ENCODE data around the gene ABCD2. TPM values are rescaled to one million over a fixed set of nuclear protein-coding genes. Genes with fewer than 3 reads are reported as not detected.
"Not testable (repeated sequence)": the region's sequence is repeated elsewhere in the genome, so short reads cannot be mapped to it uniquely, and the experiment has no call there.

The ABCD2 gene
- total RNA-seq, 1 donor = 4.8 TPM

DNA sequence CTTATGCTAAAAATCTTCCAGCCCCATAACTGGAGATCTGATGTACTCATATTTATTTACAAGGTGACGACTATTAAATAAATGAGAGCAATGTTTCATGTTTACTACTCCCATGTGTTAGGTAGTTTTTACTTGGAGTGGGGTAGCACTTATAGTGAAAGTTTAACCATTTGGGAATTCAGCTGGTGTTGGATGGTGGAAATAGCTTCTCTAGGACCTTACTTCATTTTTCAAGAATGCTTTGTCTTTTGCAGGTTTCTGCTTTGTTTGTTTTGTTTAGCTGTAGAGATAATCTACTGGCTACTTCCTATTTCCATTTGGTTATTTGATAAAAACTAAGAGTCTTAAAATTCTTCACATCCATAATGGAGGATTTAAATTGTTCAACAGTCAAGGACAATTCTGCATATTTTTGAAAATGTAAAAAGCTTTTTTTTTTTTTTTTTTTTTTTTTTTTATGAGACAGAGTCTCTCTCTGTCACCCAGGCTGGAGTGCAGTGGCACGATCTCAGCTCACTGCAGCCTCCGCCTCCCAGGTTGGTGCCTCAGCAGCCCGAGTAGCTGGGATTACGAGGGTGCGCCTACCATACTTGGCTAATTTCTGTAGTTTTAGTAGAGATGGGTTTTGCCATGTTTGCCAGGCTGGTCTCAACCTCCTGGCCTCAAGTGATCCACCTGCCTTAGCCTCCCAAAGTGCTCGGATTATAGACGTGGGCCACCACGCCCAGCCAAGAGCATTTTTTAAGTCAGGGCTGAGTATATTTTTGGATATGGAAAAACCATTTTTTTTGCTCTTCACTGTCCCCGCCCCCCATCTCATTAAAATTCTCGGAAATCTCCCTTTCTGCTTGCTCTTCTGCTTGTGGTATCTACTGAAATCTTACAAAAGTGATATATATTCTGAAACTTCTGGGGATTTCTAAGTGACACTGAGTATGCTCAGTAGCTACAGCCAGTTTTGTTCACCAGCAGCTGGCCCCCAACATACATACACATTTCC lies 1.4 kb upstream of the ABCD2 start:
- Histone ChIP-seq H3K27me3 (ENCODE audit: insufficient read depth, low read length) (no peaks in the 10 kb centered on the region), H3K4me1 (ENCODE audit: insufficient read depth, low read length) (peaks cover 31% of the 10 kb centered on the region), H3K4me3 (ENCODE audit: low read length) (peak overlapping the region; percentile 53), H3K9me3 (ENCODE audit: low read depth, low read length) (no peaks in the 10 kb centered on the region)

DNA sequence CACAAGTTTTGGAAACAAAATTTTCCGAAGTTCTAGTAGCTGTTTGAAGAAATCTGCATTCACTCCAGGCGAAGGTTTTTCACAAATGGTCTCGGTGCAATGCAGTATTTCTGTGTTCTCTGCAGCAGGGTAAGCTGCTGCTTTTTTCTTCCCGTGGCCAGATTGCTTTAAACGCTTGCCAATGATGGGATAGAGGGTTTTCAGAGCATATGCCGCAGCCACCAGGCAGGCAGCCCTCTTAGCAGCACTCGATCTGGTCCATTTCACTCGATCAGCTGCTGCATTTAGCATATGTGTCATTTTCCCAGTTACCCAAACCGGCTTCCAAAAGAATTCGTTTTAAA lies 315 bp downstream of the ABCD2 start:
- Histone ChIP-seq H3K4me1 (ENCODE audit: insufficient read depth, low read length) (peaks cover 31% of the 10 kb centered on the region), H3K27me3 (ENCODE audit: insufficient read depth, low read length) (no peaks in the 10 kb centered on the region)

DNA sequence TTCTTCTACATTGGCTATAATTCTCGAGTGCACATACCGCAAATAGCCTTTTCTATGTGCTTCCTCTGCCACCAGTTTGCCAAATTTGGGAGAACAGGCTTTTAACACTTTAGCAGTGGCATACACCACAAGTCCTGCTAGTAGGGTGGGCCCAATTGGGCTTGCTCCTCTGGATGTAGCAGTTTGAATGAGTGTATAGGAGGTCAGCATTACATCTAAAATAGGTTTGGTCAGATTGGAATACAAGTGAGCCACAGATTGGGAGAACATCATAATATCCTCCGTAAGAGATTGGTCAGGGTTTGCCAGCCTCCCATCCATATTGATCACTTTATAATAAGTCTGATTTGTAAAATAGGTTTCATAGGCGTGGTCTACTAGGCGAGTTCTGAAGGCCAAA lies 902 bp downstream of the ABCD2 start:
- Histone ChIP-seq H3K27me3 (ENCODE audit: insufficient read depth, low read length) (no peaks in the 10 kb centered on the region), H3K9me3 (ENCODE audit: low read depth, low read length) (no peaks in the 10 kb centered on the region), H3K4me3 (ENCODE audit: low read length) (peak overlapping the region; percentile 53), H3K4me1 (ENCODE audit: insufficient read depth, low read length) (peaks cover 31% of the 10 kb centered on the region)

More for the DNA sequence above, 315 bp downstream of the ABCD2 start:
- H3K4me3 ChIP-seq (ENCODE audit: low read length) = peak overlapping the region; percentile 53
- no peaks in the 10 kb centered on the region for H3K9me3 ChIP-seq (ENCODE audit: low read depth, low read length)

DNA sequence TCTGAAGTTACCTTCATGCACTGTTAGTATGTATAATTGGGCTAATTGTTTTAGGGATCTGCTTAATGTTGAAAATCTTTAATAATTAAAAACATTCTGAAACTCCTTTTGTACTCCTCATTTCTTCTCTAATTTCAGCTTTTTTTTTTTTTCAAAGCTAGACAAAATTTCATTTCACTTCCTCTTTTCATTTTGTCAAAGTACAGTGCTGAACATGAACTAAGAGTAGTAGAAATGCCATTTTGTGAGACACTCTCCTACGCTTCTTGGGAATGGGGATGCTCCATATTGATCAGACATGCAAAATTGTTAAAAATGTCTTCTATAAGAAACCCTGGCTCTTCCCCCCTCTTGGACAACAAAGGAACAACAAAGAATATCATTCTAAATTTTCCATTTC lies 1.7 kb downstream of the ABCD2 start:
- peaks cover 28% of the 10 kb centered on the region for H3K4me1 ChIP-seq (ENCODE audit: insufficient read depth, low read length)
- peak overlapping the region; percentile 53 for H3K4me3 ChIP-seq (ENCODE audit: low read length)
- no peaks in the 10 kb centered on the region for H3K9me3 ChIP-seq (ENCODE audit: low read depth, low read length)
- H3K27me3 ChIP-seq (ENCODE audit: insufficient read depth, low read length) = no peaks in the 10 kb centered on the region

DNA sequence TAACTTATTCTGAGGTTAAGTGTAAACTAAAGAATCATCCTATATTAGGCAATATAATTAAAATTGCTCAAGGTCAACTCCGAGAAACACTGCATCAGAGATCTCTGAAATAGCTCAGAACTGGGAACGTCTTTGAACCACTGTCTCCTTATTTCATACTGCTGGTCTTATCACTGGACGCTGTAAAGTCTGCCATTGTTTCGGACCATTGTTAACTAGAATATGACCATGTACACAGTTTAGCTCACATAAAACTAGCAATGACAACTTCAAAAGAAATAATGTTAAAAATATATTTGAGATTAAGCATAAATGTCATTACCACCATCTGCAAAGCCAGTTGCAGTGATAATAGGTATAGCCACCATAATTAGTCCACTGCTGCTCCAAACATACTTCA lies 2.9 kb downstream of the ABCD2 start:
- no peaks in the 10 kb centered on the region for H3K27me3 ChIP-seq (ENCODE audit: insufficient read depth, low read length)
- no peaks in the 10 kb centered on the region for H3K9me3 ChIP-seq (ENCODE audit: low read depth, low read length)
- H3K4me3 ChIP-seq (ENCODE audit: low read length) = peak overlapping the region; percentile 17
- H3K4me1 ChIP-seq (ENCODE audit: insufficient read depth, low read length) = peaks cover 24% of the 10 kb centered on the region

DNA sequence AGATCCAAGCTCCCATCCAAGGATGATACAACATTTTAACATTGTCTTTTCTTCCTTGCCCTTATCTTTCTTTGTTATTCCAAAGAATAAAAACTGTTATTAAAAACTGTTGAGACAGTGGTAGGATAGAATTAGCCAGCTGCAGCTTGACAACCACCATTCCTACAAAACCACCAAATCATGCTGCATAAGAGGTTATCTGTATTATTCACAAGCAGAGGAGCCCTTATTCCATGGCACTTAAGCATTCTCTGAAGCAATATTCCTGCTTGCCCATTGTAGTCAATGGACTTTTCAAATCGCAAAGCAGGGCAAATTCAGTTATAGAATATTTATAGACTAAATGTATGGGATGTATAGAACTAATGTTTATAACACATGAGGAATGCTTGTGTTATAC lies 3.4 kb downstream of the ABCD2 start:
- peaks cover 22% of the 10 kb centered on the region for H3K4me1 ChIP-seq (ENCODE audit: insufficient read depth, low read length)
- no peaks in the 10 kb centered on the region for H3K9me3 ChIP-seq (ENCODE audit: low read depth, low read length)
- peak overlapping the region; percentile 17 for H3K4me3 ChIP-seq (ENCODE audit: low read length)
- no peaks in the 10 kb centered on the region for H3K27me3 ChIP-seq (ENCODE audit: insufficient read depth, low read length)

DNA sequence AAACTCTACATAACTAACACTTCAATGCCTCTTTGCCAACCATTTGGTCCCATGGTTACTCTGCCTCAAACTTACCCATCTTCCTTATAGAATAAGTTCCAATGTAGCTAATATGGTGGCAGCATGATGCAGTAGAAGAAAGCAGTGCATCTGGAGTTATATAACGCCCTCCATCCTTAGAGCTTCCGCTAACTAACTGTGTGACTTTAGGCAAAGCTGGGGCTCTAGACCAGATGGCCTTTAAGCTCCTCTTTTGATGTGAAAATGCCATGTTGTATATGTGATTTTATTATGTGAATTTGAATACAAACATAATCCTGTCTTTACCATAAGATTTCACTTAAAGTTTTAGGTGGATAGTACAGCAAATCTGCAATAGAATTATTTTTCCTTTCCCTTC lies 6.1 kb downstream of the ABCD2 start:
- Histone ChIP-seq H3K4me1 (ENCODE audit: insufficient read depth, low read length) (peaks cover 1% of the 10 kb centered on the region), H3K4me3 (ENCODE audit: low read length) (no peak overlapping the region), H3K9me3 (ENCODE audit: low read depth, low read length) (no peaks in the 10 kb centered on the region), H3K27me3 (ENCODE audit: insufficient read depth, low read length) (no peaks in the 10 kb centered on the region)

DNA sequence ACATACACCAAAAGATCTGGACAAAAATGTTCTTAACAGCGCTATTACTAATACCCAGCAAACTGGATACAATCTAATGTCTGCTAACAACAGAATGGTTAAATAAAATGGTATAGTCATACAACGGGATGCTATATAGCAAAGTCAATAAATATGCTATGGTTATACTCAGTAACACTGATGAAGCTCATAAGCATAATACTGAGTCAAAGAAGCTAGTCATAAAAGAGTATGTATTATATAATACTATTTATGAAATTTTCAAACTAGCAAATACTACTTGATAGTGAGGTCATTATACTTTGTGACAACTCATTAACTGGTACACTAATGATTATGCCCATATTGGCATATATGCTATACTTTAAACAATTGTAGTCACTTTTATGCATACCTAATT lies 7.4 kb downstream of the ABCD2 start:
- H3K4me3 ChIP-seq (ENCODE audit: low read length) = no peak overlapping the region
- no peaks in the 10 kb centered on the region for H3K4me1 ChIP-seq (ENCODE audit: insufficient read depth, low read length)
- H3K27me3 ChIP-seq (ENCODE audit: insufficient read depth, low read length) = no peaks in the 10 kb centered on the region
- no peaks in the 10 kb centered on the region for H3K9me3 ChIP-seq (ENCODE audit: low read depth, low read length)

DNA sequence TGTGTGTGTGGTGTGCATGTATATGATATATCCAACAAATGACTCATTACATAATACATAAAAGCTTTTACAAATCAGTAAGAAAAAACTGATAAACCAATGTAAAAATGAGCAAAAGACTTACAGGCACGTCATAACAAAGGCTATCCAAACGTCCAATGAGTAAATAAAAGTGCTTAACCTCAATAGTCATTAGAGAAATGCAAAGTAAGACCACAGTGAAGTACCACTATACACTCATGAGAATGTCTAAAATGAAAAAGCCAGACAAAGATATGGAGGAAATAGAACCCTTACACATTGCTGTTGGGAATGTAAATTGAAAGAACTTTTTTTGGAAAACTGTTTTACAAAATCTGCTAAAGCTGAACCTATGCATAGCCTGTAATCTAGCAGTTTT lies 7.8 kb downstream of the ABCD2 start:
- Histone ChIP-seq H3K4me1 (ENCODE audit: insufficient read depth, low read length) (no peaks in the 10 kb centered on the region), H3K4me3 (ENCODE audit: low read length) (no peak overlapping the region), H3K27me3 (ENCODE audit: insufficient read depth, low read length) (no peaks in the 10 kb centered on the region), H3K9me3 (ENCODE audit: low read depth, low read length) (no peaks in the 10 kb centered on the region)

DNA sequence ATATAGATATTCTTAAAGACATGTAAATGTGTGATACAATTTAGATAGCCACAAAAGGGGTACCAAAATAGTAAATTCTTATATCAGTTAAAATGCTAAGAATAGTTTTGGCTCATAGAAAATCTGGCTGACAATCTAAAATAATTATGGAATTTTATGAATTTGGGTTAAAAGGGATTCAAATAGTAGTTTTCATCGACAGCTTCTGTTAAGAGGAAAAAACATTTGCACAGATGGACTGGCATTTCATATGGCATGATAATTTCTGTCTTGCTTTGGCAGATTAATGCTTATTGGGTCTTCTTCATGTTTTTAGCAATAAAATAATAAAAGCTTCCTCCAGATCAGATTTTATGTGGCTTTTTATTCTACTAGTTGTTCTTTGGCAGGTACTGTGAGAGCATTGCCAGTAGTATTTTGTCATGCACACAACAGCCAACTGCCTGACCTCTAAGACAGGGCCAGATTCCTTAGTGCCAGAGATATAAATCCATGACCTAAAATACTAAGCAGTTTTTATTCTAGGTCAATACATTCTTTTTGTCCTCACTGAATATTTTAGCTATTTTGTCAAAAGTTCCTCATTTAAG lies 9.1 kb downstream of the ABCD2 start:
- Histone ChIP-seq H3K27me3 (ENCODE audit: insufficient read depth, low read length) (no peaks in the 10 kb centered on the region), H3K9me3 (ENCODE audit: low read depth, low read length) (no peaks in the 10 kb centered on the region), H3K4me3 (ENCODE audit: low read length) (no peak overlapping the region), H3K4me1 (ENCODE audit: insufficient read depth, low read length) (no peaks in the 10 kb centered on the region)

DNA sequence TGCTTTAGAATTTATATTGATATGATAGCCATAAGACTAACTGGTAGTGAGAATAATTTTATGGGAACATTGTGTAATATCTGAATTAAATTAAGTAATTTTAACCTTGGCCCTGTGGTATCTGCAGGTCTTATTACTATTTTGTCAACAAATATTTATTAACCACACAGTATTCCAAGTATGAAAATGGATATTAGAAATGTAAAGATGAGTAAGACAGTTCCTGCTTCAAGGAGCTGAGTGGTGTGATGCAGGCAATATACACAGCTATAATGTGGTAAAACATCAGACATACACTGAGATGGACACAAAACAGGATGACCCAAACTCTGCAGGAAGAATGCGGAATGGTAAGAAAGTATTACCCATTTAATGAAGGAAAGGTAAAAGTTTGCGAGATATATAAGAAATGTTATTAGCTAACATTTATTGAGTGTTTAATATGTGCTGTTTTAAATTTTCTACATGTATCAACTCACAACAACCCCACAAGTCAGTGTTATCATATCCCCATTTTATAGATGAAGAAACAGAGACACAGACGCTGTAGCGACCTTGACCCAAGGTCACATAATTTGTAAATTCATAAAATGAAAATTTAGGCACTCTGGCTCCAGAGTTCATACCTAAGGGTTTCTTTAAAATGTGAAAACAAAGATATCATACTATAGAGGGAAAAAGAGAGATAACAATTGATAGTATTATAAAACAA lies 12.7 kb downstream of the ABCD2 start:
- H3K9me3 ChIP-seq (ENCODE audit: low read depth, low read length) = no peaks in the 10 kb centered on the region
- H3K27me3 ChIP-seq (ENCODE audit: insufficient read depth, low read length) = no peaks in the 10 kb centered on the region
- no peaks in the 10 kb centered on the region for H3K4me1 ChIP-seq (ENCODE audit: insufficient read depth, low read length)
- H3K4me3 ChIP-seq (ENCODE audit: low read length) = no peak overlapping the region

DNA sequence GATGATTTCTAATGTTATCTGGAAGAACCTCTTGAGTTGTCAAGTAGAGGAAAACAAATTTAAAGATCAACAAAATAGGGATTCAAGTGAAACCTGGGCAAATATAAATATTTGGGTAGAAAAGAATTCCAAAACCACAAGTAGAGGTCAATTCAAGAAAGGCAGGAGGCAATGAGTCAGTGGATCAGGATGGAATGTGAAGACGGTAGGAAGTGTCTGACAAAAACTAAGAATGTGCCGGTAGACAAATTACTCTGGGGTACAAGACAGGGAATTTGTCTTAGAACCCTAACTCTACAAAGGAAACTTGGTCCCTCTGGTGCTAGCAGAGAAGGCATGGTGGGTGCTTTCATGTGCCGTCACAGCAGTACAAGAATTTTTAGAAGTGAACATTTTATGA lies 13.6 kb downstream of the ABCD2 start:
- H3K9me3 ChIP-seq (ENCODE audit: low read depth, low read length) = no peaks in the 10 kb centered on the region
- H3K4me3 ChIP-seq (ENCODE audit: low read length) = no peak overlapping the region
- no peaks in the 10 kb centered on the region for H3K27me3 ChIP-seq (ENCODE audit: insufficient read depth, low read length)
- no peaks in the 10 kb centered on the region for H3K4me1 ChIP-seq (ENCODE audit: insufficient read depth, low read length)

DNA sequence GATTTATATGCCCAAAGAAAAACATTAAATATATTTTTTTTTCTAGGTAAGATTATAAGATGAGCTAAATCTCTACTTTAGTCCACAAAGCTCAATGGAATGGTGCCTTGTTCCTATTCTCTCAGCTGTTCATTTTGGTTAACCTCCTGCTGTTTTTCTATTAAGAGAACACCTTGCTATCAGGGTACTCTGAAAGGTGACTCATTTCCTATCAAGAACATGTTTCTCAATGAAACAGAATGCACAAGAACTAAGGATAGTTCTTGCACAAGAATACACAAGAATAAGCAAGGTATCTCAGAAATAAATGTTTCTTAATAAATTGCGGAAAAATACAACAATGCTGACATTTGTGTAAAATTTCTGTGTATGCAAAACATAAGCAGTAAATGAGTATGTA lies 14.1 kb downstream of the ABCD2 start:
- H3K27me3 ChIP-seq (ENCODE audit: insufficient read depth, low read length) = no peaks in the 10 kb centered on the region
- no peaks in the 10 kb centered on the region for H3K9me3 ChIP-seq (ENCODE audit: low read depth, low read length)
- H3K4me3 ChIP-seq (ENCODE audit: low read length) = no peak overlapping the region
- no peaks in the 10 kb centered on the region for H3K4me1 ChIP-seq (ENCODE audit: insufficient read depth, low read length)

DNA sequence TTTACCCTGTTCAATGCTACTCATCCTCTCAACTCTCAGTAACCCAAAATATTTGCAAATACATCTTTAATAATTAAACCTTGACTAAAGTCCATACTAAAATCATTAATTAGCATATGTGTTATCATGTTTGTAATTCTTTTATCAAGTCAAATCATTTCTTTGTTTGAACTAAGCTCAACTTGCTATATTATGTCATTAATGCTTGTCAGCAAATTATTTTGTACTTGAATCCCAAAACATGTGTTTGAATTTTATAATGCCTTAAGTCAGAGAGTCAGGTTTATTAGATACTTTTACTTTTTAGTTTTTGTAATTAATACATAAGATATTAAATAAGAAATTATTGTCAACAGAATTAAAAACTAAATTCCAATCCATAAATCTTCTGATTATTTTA lies 16.5 kb downstream of the ABCD2 start:
- no peaks in the 10 kb centered on the region for H3K27me3 ChIP-seq (ENCODE audit: insufficient read depth, low read length)
- H3K9me3 ChIP-seq (ENCODE audit: low read depth, low read length) = no peaks in the 10 kb centered on the region
- no peaks in the 10 kb centered on the region for H3K4me1 ChIP-seq (ENCODE audit: insufficient read depth, low read length)
- H3K4me3 ChIP-seq (ENCODE audit: low read length) = no peak overlapping the region

DNA sequence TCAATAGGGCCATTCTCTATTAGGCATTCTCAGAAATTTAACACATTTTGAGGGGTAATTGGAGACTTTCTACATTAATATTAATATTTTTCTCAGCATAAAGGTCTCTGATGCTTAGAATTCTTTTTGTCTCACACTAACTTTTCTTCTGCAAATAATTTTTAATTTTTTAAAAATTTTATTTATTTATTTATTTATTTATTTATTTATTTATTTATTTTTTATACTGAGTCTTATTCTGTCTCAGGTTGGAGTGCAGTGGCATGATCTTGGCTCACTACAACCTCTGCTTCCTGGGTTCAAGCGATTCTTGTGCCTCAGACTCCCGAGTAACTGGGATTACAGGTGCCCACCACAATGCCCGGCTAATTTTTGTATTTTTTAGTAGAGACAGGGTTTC lies 17.7 kb downstream of the ABCD2 start:
- not testable (repeated sequence) for H3K9me3 ChIP-seq (ENCODE audit: low read depth, low read length); H3K4me1 ChIP-seq (ENCODE audit: insufficient read depth, low read length); H3K4me3 ChIP-seq (ENCODE audit: low read length); H3K27me3 ChIP-seq (ENCODE audit: insufficient read depth, low read length)

Measured in mononuclear cell (primary cell).